Measurements from ENCODE around the gene SIGLEC9.

The SIGLEC9 gene

DNA sequence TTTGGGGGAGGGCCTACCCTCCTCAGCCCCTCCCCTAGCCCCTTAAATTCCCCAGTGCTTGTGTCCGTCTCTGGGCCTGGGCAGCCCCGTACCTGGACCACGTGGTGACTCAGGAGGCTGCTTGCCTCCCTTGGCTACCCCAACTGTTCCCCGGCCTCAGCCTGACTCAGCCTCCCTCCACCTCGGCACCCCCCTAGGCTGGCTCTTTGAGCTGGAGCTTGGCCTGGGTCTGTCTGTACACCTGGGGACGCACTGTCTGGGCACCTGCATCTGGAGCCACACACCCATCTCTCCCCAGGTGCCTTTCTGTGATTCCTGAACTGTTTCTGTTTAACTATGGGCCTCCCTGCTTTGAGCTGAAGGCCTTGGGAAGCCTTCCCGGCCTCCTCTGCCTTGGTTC is 40.2 kb upstream of the SIGLEC9 start:
- Histone ChIP-seq H3K4me3 (no peak overlapping the region), H3K27ac (no peak overlapping the region)
- intact Hi-C loops (cut with DNase I; ENCODE audit: low total_unique reads): no loop called here

DNA sequence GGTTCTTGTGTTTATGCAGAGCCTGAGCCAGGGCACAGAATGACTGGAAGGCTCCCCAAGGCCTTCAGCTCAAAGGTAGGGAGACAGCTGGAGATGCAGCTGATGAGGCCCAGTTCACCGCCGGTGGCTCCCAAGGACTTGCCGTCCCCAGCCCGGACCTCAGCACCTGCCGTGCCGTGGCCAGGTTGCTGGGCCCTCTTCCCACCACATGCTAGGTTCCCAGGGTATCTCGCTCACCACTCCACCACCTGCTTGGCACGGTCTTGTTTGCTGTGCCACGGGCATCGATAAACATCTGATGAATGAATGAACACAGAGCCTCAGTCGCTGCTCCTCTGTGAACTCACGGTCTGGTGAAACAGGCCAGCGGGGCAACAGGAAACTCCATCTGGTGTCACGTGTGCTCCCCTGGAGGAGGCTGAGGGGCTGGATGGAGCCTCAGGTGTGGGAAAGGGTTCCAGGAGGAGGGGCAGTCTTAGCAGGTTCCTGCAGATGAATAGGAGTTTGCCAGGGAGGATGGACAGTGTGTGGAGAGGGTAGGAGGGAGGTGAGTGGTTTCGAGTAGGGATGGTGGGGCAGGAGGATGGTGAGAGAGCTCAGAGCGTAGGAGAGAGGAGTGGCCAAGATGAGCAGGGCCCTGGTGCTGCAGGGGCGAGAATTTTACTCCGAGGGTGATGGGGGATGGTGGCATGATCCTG is 38.4 kb upstream of the SIGLEC9 start:
- DNase-seq: no peak
- no peaks in the 10 kb centered on the region for H3K9me3 ChIP-seq
- H3K27me3 ChIP-seq: peaks cover 0 to 10% of the 10 kb centered on the region in 2 donors
- H3K36me3 ChIP-seq: no peaks in the 10 kb centered on the region
- H3K4me1 ChIP-seq: no peaks in the 10 kb centered on the region
- intact Hi-C loops (cut with DNase I; ENCODE audit: low total_unique reads): no loop called here
- no peak overlapping the region for H3K27ac ChIP-seq
- H3K4me3 ChIP-seq: no peak overlapping the region
- TF ChIP-seq, protein P1, sequence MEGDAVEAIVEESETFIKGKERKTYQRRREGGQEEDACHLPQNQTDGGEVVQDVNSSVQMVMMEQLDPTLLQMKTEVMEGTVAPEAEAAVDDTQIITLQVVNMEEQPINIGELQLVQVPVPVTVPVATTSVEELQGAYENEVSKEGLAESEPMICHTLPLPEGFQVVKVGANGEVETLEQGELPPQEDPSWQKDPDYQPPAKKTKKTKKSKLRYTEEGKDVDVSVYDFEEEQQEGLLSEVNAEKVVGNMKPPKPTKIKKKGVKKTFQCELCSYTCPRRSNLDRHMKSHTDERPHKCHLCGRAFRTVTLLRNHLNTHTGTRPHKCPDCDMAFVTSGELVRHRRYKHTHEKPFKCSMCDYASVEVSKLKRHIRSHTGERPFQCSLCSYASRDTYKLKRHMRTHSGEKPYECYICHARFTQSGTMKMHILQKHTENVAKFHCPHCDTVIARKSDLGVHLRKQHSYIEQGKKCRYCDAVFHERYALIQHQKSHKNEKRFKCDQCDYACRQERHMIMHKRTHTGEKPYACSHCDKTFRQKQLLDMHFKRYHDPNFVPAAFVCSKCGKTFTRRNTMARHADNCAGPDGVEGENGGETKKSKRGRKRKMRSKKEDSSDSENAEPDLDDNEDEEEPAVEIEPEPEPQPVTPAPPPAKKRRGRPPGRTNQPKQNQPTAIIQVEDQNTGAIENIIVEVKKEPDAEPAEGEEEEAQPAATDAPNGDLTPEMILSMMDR (IDR thresholded peaks at IDR 0.05): no peak

More for the DNA sequence above, 40.2 kb upstream of the SIGLEC9 start:
- DNase-seq: no peak
- H3K4me1 ChIP-seq: no peaks in the 10 kb centered on the region
- H3K27me3 ChIP-seq: peaks cover 0 to 11% of the 10 kb centered on the region in 2 donors
- H3K9me3 ChIP-seq: no peaks in the 10 kb centered on the region
- TF ChIP-seq, protein P1 (IDR thresholded peaks at IDR 0.05): no peak
- no peaks in the 10 kb centered on the region for H3K36me3 ChIP-seq

DNA sequence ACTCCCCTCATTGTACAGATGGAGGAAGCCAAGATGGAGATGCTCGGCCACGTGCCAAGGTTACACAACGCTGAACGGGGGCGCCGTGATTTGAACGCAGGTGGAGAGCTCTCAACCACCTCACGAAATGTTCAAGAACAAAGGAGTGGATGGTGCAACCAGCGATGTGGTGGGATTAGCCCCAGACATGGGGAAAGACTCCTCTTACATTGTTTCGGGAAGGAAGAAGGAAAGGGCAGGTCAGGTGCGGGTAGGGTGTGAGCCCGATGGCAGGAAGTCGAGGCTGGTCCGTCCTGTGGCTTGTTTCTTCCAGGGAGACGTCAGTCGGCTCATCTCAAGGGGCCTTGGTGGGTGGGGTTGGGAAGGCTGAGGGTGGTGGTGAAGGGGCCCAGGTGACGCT is 34.9 kb upstream of the SIGLEC9 start:
- Histone ChIP-seq H3K9me3 (no peaks in the 10 kb centered on the region), H3K27ac (no peak overlapping the region), H3K36me3 (no peaks in the 10 kb centered on the region), H3K4me1 (no peaks in the 10 kb centered on the region), H3K4me3 (no peak overlapping the region), H3K27me3 (no peaks in the 10 kb centered on the region)
- TF ChIP-seq, protein P1 (IDR thresholded peaks at IDR 0.05): no peak
- DNase-seq: no peak
- intact Hi-C loops (cut with DNase I; ENCODE audit: low total_unique reads): no loop called here

DNA sequence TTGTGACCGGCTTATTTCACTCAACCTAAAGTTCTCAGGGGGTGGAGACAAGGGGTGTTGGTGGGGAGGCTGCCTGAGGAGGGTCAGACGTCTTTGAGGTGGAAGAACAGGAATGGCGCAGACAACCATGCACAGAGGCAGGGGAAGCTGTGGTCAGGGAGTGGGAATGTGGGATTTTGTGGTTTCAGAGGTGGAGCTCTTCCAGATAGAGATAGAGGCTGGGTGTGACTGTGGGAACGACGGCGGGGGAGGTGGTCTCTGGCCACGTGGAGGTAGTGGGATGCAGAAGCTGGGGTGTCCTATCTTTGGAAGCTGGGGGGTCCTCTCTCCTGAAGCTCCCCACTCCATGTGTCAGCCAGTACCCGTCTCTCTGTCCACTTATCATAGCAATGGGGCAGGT is 34.2 kb upstream of the SIGLEC9 start:
- intact Hi-C loops (cut with DNase I; ENCODE audit: low total_unique reads): no loop called here
- TF ChIP-seq, protein P1 (IDR thresholded peaks at IDR 0.05): no peak
- H3K4me1 ChIP-seq: no peaks in the 10 kb centered on the region
- H3K27ac ChIP-seq: no peak overlapping the region
- H3K27me3 ChIP-seq: no peaks in the 10 kb centered on the region
- no peaks in the 10 kb centered on the region for H3K36me3 ChIP-seq
- DNase-seq: no peak
- no peak overlapping the region for H3K4me3 ChIP-seq
- no peaks in the 10 kb centered on the region for H3K9me3 ChIP-seq

DNA sequence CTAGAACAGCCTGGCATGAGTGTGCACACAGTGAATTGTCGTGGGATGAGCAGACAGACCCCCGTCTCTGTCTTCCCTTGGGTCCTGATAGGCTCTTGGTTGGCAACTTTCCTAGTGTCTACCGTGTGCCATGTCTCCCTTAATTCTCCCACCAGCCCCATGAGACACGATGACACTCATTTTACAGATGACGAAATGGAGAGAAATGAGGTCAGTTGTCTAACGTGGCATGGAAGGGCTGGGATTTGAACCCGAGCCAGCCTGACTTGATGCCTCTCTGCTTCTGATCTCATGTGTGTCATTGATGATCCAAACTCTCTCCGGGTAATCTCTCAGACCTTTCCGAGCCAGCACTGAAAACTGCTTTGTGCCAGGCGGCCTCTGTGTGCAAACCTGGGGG is 33.6 kb upstream of the SIGLEC9 start:
- Histone ChIP-seq H3K4me1 (no peaks in the 10 kb centered on the region), H3K9me3 (no peaks in the 10 kb centered on the region), H3K27me3 (no peaks in the 10 kb centered on the region), H3K36me3 (no peaks in the 10 kb centered on the region), H3K4me3 (no peak overlapping the region), H3K27ac (no peak overlapping the region)
- intact Hi-C loops (cut with DNase I; ENCODE audit: low total_unique reads): no loop called here
- DNase-seq: no peak
- TF ChIP-seq, protein P1 (IDR thresholded peaks at IDR 0.05): no peak

All from tibial artery (tissue), 4 donors.